IPS-11a (cell line): Measurements from ENCODE around the gene C3orf18.

Source experiments
- H3K4me3 ChIP-seq: one replicate; pipeline ENCODE4 v1.5.1; 2013; ENCODE audit warnings: low read depth, low read length, control low read depth

Gene C3orf18

DNA sequence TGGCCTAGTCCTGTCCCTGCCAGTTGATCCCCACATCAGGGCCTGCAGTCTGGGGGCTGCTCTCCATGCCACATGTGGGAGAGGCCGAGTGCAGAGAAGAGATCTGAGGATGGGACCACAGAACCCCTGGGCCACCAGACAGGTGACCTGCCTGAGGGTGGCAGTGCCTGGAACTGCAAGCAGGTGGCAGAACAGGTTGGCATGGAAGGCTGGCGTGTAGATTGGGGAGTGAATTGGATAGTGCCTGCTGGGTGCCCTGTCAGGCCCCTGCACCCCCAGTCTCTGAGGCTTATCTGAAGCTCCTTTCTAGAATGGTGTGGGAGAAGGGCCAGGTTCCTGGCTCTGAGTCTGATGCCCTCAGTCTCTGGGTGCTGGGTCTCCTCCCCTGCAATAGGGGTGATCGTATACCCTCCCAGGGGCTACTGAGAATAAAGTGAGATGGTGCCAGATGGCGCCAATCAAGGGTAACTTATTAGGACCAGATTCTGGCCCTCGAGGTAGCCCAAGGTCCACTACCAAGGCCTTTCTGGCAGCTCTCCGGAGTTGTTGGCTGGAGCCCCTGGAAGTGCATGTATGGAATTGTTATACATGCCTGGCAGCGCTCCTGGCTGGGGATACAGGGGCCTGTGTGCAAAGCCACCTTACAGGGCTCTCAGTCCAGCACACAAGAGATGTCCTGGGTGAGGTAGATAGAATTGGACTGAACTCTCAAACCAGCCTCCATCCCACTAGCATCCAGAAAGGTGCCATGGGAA lies 15.7 kb downstream of the C3orf18 start:
- H3K4me3 ChIP-seq: no peak overlapping the region

- H3K4me3 ChIP-seq: no peak overlapping the region
Observed at GRCh38 chr3:50551054-50551659, 16.4 kb downstream of the C3orf18 start.

DNA sequence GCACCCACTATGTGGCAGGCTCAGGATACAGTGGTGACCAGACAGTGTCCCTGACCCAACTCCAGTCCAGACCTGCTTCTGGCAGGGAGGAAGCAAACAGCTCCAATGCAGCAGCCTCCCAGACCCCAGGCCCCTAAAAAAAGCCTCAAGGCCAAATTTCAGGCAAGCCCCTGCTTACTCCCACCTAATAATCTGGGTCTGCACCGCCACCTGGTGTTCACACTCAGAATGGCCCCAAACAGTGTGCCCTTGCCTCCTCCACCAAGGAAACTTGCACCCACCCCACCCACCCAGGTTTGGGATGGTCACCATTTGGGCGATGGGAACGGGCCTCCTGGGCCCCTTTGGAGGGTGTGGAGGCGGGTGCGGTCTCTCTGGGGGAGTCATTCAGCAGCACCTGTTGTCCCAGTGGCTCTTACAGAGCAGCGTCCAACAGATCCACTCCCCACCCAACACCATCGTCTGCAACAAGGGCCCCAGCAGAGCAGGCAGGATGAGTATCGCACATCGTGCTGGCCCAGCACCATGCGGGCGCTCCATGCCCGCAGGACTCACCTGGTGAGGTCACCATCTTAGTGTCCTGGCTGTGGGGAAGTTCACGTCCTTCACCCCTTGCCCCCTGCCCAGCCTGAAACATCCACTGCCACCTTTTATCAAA lies 17.3 kb downstream of the C3orf18 start:
- H3K4me3 ChIP-seq: no peak overlapping the region

- no peak overlapping the region for H3K4me3 ChIP-seq
Observed at GRCh38 chr3:50549226-50549625, 18.3 kb downstream of the C3orf18 start.

DNA sequence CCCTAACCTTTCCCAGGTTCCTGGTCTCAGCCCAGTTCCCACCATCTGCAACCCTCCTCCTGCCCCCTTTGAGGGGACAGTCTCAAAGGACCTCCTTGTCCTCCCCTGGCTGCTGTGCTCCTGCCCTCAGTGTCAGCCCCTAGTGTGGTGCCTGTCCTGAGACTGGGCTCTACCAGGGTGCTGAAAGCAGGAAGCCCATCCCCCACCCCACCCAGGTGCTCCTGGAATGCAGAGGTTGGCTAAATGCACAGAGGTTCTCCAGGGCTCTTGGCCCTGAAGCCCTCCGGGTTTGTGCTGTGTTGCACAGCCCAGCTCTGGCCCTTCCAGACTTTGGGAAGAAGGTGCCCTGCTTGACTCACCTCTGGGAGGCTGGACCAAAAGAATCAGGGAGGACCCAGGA lies 21.8 kb downstream of the C3orf18 start:
- no peak overlapping the region for H3K4me3 ChIP-seq

GRCh38 chr3:50542177-50543034 lies 25.1 kb downstream of the C3orf18 start:
- H3K4me3 ChIP-seq: no peak overlapping the region

DNA sequence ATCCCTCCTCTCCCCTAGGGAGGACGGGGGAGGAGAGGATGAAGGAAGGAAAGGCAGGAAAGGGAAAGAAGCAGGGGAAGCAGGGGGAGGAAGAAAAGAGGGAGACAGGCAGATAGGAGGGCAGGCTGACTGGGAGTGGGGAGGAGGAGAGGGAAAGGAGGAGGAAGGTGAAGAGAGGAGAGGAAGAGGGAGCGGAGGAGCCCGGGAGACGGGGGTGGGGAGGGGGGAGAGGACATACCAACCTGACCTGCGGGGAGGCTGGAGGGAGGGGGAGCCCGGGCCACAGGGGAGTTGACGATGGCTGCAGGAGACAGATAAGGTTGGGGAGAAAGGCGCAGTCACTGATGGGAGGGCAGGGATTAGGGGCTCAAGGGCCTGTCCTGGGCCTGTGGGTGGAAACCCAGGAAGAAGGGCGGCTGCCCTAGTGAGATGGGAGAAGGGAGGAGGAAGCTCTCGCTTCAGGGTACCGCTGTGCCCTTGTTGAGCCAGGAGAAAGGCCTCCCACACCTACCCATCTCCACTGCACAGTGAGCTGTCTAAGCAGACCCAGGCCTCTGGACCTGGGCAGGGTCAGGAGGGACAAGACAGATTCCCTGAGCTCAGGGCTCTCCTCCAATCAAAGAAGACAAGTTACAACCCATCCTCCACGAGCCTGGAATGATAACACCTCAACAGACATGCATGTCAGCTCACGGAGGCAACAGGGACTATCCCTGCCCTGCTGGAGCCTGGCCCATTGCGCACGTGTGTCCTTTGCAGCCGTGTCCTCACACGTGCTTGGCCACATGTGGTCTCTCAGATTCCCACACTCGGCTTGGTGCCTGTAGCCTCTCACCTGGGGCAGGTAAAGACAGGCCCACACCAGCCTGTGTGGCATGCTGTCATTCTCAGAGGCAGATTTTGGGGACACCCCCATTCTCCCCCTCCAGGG lies 27.9 kb downstream of the C3orf18 start:
- H3K4me3 ChIP-seq: no peak overlapping the region

DNA sequence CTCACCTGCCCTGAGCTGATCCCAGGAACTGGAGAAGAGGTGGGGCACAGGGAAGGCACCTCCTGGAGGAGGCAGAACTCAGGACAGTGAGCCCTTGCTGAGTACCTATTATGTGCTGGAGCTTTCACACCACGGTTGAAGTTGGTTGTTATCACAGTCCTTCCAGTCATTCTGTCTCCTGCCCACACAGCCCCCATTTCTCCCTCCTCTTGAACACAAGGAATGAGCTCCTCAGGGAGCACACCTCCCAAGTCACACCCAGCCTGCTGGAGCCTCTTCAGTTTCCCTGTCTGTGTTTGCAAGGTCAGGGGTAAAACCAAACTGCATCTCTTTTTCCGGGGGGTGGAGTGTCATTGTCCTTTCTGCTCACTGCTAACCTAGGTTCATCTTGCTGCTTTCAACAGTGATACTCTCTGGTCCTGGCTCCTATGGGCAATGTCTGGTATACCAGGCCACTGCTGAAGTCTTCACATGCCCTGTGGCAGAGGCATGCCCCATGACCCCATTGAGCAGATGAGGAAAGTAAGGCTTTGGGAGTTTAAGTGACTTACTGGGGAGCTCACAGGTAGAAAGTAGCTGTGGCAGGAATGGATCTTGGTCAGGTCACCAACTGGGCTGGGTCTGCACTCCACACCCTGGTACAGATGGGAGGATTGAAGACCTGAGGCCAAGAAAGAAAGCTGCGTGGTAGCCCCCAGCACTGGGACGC lies 30.0 kb downstream of the C3orf18 start:
- H3K4me3 ChIP-seq: no peak overlapping the region

DNA sequence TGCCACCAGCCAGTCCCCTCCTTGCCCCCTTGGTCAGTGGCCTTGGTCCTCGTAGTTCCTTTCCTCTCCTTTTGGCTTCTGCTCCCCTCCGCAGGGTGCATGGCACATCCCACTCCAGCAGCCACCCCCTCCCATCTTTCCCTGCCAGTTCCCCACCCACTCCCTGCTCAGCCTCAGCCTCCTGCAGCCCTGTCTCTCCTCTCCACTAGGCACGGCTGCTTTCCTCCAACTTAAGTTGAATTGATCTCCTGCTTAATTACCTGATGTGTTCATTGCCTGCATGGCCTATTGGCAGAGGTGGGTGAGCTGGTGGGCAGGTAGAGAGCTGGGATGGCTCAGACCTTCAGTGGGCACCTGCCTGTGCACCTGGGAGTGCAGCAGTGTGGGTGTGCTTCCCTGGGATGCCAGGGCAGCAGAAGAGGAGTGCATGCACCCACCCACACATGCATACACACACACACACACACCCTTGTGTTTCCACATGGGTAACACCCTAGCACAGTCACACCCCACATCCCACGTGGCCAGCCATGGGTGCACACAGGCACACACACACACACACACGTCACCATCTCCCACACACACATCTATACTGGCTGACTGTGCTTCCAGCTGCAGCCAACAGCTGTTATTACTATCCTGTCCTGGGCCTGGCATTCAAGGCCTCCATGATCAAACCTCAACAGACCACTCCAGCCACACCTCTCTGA lies 30.9 kb downstream of the C3orf18 start:
- no peak overlapping the region for H3K4me3 ChIP-seq

DNA sequence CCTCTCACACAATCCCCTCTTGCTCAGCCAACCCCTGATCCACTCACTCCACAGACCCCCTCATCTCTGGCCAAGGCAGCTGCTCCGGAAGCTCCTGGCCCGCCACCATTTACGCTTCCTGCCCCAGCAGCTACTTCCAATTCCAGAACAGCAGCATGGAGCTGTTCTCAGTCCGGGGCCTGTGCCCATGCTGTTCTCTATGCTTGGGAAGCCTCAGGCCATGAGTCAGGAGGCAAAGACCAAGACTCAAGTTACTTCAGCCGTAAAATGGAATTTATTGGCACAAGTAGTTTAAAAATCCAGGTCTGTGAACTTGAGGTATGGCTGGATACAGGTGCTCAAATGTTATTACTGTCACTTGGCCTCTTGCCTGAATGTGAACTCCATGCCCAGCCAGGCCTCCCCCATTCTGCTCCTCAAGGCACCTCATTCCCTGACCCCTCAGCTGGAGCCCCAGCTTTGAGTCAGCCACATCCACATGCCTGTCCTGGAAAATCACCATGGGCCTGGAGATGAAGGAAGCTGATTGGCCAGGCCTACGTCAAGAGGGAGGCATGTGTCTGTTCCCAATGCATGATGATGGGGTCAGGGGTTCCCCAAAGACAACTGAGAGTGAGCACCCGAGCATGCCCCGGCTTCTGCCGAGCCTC lies 32.7 kb downstream of the C3orf18 start:
- no peak overlapping the region for H3K4me3 ChIP-seq

DNA sequence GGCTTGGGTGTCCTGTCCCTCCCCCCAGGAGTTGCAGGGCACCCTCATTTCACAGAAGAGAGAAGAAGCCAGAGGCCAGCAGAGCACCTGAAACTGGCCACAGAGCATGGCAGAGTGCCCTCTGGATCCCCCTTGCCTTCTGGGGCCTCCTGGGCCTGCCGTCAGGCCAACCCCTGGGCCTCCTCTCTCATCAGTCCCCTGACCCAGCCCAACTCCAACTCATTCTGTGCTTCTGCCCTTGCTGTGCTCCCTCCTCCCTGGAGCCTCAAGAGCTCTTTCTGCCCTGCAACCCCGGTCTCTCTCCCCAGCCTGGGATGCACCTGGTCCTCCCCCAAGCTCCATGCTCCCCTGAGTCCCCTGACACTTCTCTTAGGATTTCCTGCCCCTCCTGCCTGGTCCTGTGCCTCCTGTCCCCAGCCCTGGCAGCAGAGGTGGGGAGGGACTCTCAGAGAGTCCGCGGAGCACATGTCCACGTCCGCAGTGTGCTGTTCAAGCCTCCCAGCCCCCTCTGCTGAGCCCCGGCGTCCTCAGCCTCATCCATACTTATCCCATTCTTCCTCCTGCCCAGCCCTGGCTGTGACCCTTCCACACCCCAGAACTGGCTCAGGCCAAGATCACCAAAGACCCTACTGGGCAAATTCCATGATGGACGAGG lies 33.6 kb downstream of the C3orf18 start:
- H3K4me3 ChIP-seq: no peak overlapping the region

GRCh38 chr3:50533316-50533715 lies 34.2 kb downstream of the C3orf18 start:
- H3K4me3 ChIP-seq: no peak overlapping the region

DNA sequence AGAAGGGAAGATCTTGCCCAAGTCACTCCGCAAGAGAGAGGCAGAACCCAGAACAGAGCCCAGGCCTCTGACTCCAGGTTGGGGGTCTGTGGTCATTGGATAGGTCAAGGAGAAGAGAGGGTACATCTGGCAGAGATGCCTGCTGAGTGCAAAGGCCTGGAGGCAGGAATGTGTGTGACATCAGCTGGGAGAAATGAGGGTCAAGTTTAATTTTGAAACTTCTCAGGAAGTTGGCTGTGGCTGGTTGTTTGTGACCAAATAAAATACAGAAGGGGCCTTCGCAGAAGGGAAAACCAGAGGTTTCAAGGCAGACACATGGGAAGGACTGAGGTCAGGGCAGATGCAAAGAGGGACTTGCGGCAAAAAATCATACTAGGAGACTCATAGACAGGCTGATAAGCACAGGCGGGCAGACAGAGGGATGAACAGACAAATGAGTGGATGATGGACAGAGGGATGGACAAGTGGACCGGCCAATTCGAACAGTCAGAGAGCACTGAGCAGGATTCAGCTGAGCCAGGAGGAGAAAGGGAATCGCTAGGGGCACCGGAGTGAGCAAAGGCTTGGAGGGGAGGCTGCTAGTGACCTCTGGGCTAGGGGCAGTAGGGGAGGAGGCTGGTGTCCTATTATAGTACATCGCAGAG lies 35.4 kb downstream of the C3orf18 start:
- no peak overlapping the region for H3K4me3 ChIP-seq

- no peak overlapping the region for H3K4me3 ChIP-seq
Observed at GRCh38 chr3:50531201-50531600, 36.3 kb downstream of the C3orf18 start.

DNA sequence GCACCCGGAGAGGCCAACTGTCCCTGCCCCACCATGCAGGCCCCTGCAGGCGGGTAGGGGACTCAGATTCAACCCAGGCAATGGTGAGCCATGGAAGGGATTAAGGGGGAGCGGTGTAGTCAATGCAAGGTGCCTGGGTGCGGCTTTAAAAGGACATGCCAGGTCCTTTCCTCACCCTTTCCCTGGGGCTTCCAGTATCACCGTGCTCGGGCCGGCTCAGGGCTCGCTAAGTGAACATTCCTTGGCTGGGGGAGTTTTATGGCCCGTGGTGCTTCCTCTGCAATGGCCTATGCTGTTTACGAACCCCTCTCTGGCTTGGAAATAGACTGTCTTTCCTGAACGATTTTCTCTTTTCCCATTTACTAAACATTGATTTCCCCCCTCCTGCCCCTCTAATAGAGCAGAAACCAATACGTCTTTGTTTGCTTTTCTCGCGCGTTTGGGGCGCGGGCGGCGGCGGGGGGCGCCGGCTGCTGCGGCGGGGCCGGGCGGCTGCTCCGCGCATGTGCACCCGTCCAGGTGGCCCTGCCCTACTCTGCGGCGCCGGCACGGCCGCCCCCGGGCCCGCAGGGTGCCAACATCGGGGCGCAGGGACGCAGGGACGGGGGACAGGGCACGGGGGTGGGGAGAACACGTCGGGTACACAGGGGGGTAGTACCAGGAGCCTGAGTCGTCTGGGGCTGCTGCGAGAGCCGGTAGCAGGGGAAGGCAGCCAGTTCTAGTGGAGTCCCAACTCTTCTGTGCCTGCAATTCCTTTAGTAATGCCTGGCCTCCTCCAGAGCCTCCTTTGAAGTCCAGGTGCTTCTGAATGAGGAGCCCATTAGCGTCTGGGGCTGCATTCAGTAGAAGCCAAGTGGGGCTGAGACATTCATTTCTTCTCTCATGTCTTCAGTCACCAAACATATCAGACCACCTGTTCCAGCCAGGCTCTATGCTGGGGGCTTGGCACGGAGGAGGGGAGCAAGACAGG lies 37.3 kb downstream of the C3orf18 start:
- H3K4me3 ChIP-seq: no peak overlapping the region

GRCh38 chr3:50525987-50526386 lies 41.6 kb downstream of the C3orf18 start:
- H3K4me3 ChIP-seq: no peak overlapping the region
